Common myeloid progenitor, CD34-positive (primary cell): ENCODE results near the gene INTS14.

ENCODE experiments used
- CTCF ChIA-PET: fragments of 350-600 bp; sonication (Branson Sonifier 250); formaldehyde crosslinking; loops from one replicate; lab custom pipeline; 2021; ENCODE audit warnings: antibody characterized with exemption; lab: Charles Lee
- POLR2A ChIA-PET: fragments of 350-600 bp; sonication (Branson Sonifier 250); formaldehyde crosslinking; loops from one replicate; lab custom pipeline; 2021; ENCODE audit warnings: antibody characterized with exemption; lab: Charles Lee
- DNase-seq, 3 donors: peaks; one replicate each; pipeline versions ENCODE4 v3.0.0 to v3.0.0-alpha.2; 2013
- H3K27ac ChIP-seq, 2 experiments: 1 replicate in 1 of 2; 2 replicates in 1 of 2; pipeline ENCODE4 v1.7.0; 2013; ENCODE audit warnings: inconsistent platforms in 2 of 2, low read length in 2 of 2, mild to moderate bottlenecking in 2 of 2, low read depth in 1 of 2, moderate library complexity in 1 of 2; ENCODE audit not compliant: severe bottlenecking in 2 of 2, insufficient read depth in 1 of 2, poor library complexity in 1 of 2
- H3K27me3 ChIP-seq, 5 experiments: replicated peaks in 2 of 5; 1 replicate in 3 of 5; 2 replicates in 2 of 5; pipeline versions ENCODE4 v1.6.1 to v1.7.0; 2013; ENCODE audit warnings: low read length in 4 of 5, mild to moderate bottlenecking in 2 of 5, moderate library complexity in 2 of 5, inconsistent platforms in 1 of 5; ENCODE audit not compliant: insufficient read depth in 5 of 5, control insufficient read depth in 4 of 5
- H3K36me3 ChIP-seq, 4 experiments: 1 replicate in 2 of 4; 2 replicates in 2 of 4; pipeline versions ENCODE4 v1.6.1 to v1.7.0; 2013; ENCODE audit warnings: low read length in 3 of 4, control low read depth in 1 of 4, mild to moderate bottlenecking in 1 of 4; ENCODE audit not compliant: control insufficient read depth in 4 of 4, insufficient read depth in 4 of 4
- H3K4me1 ChIP-seq, 4 experiments: 1 replicate in 3 of 4; 2 replicates in 1 of 4; pipeline versions ENCODE4 v1.6.1 to v1.7.1; 2013; ENCODE audit warnings: low read length in 3 of 4, mild to moderate bottlenecking in 3 of 4, control low read depth in 1 of 4, inconsistent platforms in 1 of 4, moderate library complexity in 1 of 4; ENCODE audit not compliant: control insufficient read depth in 4 of 4, insufficient read depth in 4 of 4; ENCODE audit errors: control extremely low read depth in 1 of 4
- H3K4me3 ChIP-seq, 7 experiments: 1 replicate in 4 of 7; 2 replicates in 3 of 7; pipeline versions ENCODE4 v1.5.1 to v1.7.0; 2013; ENCODE audit warnings: mild to moderate bottlenecking in 7 of 7, low read length in 6 of 7, moderate library complexity in 6 of 7, inconsistent platforms in 2 of 7, low read depth in 2 of 7, control low read depth in 1 of 7; ENCODE audit not compliant: insufficient read depth in 4 of 7, control insufficient read depth in 1 of 7; ENCODE audit errors: extremely low read depth in 1 of 7
- H3K9me3 ChIP-seq, 5 experiments: 1 replicate in 4 of 5; 2 replicates in 1 of 5; pipeline versions ENCODE4 v1.6.1 to v1.7.1; 2013; ENCODE audit warnings: low read length in 4 of 5, mild to moderate bottlenecking in 2 of 5, inconsistent platforms in 1 of 5, low read depth in 1 of 5, moderate library complexity in 1 of 5; ENCODE audit not compliant: control insufficient read depth in 4 of 5, insufficient read depth in 2 of 5; ENCODE audit errors: control extremely low read depth in 1 of 5
- WGBS: methylation state at CpG from one replicate; pipeline ENCODE4 v1.1.5; 2013; ENCODE audit not compliant: insufficient coverage; 5-methylcytosine and 5-hydroxymethylcytosine counted together

The INTS14 gene

DNA sequence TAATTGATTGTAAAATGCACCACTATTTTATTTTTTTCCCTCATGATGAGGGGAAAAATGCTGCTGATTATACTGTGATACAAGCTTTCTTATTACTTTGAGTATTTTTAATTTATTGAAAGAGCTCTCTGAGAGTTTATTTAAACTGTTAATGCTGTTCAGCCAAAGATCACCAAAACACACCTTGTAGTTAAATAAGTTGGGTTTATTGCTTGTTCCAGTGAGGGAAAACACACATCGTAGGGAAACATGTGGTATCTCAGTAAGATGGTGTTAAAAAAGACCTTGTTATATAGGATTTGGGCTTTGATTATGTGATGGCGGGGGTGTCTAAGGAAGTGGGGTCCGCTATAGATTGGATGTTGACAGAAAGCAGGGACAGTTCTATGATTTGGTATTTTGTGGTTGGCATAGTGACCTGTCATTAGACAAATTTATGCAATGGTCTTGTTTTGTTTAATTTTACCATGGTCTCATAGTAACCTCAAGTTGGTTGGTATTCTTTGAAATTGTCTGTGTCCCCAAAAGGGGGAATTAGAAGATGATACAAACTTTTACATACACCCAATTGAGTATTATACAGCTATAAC lies 69.6 kb downstream of the INTS14 start:
- ChIA-PET CTCF (no interaction called here), POLR2A (no interaction called here)
- WGBS = 92% methylated on average over 3 of the region's 3 CpGs
- Histone ChIP-seq H3K27ac (peak overlapping the region in 1 of 2 experiments; percentile 0), H3K36me3 (peaks cover 0 to under 1% (median 0%) of the 10 kb centered on the region in 4 experiments), H3K27me3 (no peaks in the 10 kb centered on the region), H3K4me1 (no peaks in the 10 kb centered on the region), H3K4me3 (no peak overlapping the region), H3K9me3 (no peaks in the 10 kb centered on the region)
- peak in 2 of 3 donors; percentile 56 to 58 for DNase-seq

DNA sequence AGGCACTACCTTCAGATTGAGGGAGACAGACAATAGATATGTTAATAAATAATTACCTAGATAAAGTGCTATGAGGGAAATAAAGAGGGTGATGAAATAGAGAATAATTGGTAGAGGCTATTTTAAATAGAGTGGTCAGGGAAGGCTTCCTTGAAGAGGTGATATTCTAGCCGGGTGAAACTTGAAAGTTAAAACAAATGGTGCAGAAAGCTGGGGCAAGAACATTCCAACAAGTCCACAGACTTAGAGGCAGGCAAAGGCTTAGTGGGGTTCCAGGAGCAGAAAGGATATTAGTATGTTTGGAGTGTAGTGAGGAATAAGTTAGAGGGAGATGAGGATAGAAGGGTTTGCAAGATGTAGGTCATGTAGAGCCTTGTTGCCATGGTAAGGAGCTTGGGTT lies 70.6 kb downstream of the INTS14 start:
- ChIA-PET POLR2A (no interaction called here), CTCF (interaction anchor here (1.5 kb wide), 1 partner anchor 13 kb away, joined by 4 read pairs; no protein-coding TSS in a partner anchor)
- no peak overlapping the region for H3K27ac ChIP-seq
- H3K9me3 ChIP-seq = no peaks in the 10 kb centered on the region
- no peak for DNase-seq
- no peaks in the 10 kb centered on the region for H3K27me3 ChIP-seq
- no peak overlapping the region for H3K4me3 ChIP-seq
- peaks cover 0 to 5% (median under 1%) of the 10 kb centered on the region in 4 experiments for H3K36me3 ChIP-seq
- 90% methylated on average over 1 of the region's 1 CpG for WGBS
- H3K4me1 ChIP-seq = no peaks in the 10 kb centered on the region

DNA sequence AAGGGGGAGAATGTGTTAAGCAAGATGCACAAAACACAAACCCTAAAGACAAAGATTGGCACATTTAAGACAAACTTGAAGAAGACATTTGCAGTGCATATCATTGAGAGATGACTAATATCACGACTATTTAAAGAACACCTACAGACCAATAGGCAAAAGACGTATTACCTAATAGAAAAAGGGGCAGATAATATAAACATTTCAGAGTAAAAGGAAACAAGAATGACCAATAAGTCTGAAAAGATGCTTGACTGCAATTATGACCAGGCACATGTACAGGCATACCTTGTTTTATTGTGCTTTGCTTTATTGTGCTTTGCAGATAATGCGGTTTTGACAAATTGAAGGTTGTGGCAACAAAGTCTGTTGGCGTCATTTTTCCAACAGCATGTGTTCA lies 75.7 kb downstream of the INTS14 start:
- Histone ChIP-seq H3K4me3 (no peak overlapping the region), H3K9me3 (no peaks in the 10 kb centered on the region), H3K27me3 (no peaks in the 10 kb centered on the region), H3K4me1 (peaks cover 0 to 18% (median 9%) of the 10 kb centered on the region in 4 experiments), H3K27ac (no peak overlapping the region), H3K36me3 (peaks cover 0 to 10% (median 3%) of the 10 kb centered on the region in 4 experiments)
- 100% methylated on average over 3 of the region's 4 CpGs for WGBS
- POLR2A ChIA-PET = no interaction called here
- CTCF ChIA-PET = no interaction called here
- no peak for DNase-seq

DNA sequence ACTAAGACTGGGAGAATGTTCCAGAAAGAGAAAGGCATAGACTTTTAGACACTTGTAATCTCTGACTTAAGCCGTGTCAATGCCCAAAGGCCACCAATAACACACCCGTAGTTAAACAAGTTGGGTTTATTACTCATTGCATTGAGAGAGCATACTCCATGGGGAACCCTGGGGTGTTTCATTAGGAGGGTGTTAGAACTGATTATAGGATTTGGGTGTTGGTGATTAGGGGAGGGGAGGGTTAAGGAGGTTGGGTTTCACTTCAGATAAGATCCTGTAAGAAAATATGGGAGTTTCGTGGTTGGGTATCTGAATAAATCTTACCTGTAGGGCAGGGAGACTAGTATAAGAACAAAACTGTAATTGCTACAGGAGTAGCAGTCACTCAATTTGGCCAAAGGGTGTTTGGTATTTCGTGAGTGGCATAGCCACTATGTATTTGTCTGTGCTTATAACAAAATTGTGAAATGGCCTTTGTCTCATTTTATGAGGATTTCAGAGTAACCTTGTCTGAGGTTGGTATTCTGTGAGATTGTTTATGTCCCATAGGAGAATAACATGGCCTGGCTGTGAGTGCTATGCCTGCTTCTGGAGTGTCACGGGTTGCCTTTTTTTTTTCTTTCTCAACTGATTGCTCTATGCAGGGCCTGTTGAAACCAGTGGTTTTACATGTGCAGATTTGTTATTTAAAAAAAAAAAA lies 77.7 kb downstream of the INTS14 start:
- ChIA-PET POLR2A (interaction anchor here (0.7 kb wide), 1 partner anchor 59 kb away, joined by 3 read pairs; no protein-coding TSS in a partner anchor), CTCF (no interaction called here)
- H3K9me3 ChIP-seq = no peaks in the 10 kb centered on the region
- peaks cover 0 to 22% (median 13%) of the 10 kb centered on the region in 4 experiments for H3K4me1 ChIP-seq
- H3K27ac ChIP-seq = no peak overlapping the region
- H3K27me3 ChIP-seq = no peaks in the 10 kb centered on the region
- H3K4me3 ChIP-seq = no peak overlapping the region
- DNase-seq = no peak
- peaks cover 0 to 10% (median 3%) of the 10 kb centered on the region in 4 experiments for H3K36me3 ChIP-seq
- 92% methylated on average over 5 of the region's 5 CpGs for WGBS

DNA sequence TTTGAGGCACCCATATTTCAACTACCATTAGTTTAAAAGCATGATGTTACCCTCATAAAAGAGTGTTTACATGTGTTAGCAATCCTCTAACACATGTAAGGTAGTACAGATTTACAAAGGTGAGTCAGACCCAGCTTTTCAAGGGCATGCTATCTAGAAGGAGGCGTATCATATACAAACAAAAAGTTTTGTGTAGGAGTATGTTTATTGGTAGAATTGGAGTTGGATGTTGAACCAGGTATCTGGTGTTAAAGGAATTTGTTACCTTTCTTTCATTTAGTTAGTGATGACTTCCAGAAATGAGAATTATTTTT lies 78.2 kb downstream of the INTS14 start:
- H3K27ac ChIP-seq = no peak overlapping the region
- no CpG with 5 or more reads among the region's 1 CpG for WGBS
- peak in 1 of 3 donors; percentile 22 for DNase-seq
- H3K4me1 ChIP-seq = peaks cover 0 to 22% (median 13%) of the 10 kb centered on the region in 4 experiments
- peaks cover 0 to 10% (median 3%) of the 10 kb centered on the region in 4 experiments for H3K36me3 ChIP-seq
- H3K4me3 ChIP-seq = no peak overlapping the region
- H3K27me3 ChIP-seq = no peaks in the 10 kb centered on the region
- CTCF ChIA-PET = no interaction called here
- no peaks in the 10 kb centered on the region for H3K9me3 ChIP-seq
- POLR2A ChIA-PET = no interaction called here

DNA sequence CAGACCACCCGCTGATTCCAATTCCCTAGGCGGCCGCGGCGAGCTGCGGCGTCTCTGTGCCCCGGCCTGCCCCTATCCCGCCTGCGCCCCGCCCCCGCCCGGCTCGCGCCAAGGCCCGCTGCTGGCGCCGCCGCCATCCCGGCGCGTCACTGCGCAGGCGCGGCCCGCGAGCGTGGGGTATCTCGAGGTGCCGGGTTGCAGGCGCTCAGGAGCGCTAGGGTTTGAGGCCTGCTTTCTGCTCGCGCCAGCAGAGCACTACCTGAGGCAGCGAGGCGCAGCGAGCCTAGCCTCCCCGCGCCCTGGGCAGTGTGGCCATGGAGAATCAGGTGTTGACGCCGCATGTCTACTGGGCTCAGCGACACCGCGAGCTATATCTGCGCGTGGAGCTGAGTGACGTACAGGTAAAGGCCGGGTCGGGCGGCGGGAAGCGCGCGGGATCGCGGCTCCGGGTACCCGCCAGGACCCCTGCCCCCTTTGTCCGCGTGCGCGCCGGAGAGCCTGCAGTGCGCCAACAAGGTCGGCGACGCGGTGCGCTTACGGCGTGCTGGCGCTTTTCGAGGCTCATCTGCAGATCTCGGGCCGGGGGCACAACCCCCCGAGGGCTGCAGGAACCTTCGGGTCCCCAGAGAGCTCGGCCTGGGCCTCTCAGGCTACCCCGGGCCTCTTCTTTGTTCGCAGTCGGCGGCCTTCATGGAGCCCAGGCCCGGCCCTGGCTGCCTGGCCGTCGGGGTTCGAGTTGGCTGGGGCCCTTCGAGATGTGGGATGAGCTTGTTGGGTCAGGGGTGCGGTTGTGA lies 80.4 kb downstream of the INTS14 start, which contains the start of gene HACD3:
Gene HACD3, plus strand, starts transcription at position 146 of the 794 bp plus-strand sequence. Its CDS starts 169 bp downstream, at position 315.
- peak; percentile 83 to 88 (median 86) for DNase-seq
- ChIA-PET CTCF (interaction anchor here (0.9 to 2.1 kb wide), 4 partner anchors 9 to 18 kb away, joined by 3 to 10 read pairs (median 4); no protein-coding TSS in a partner anchor), POLR2A (no interaction called here)
- Histone ChIP-seq H3K4me3 (peak within 1 kb of the TSS; percentile 64 to 87 (median 77)), H3K4me1 (peaks cover 0 to 22% (median 13%) of the 10 kb centered on the region in 4 experiments), H3K27me3 (no peaks in the 10 kb centered on the region), H3K9me3 (no peaks in the 10 kb centered on the region), H3K36me3 (peaks cover 0 to 10% (median 0%) of the 10 kb centered on the region in 4 experiments), H3K27ac (peak within 1 kb of the TSS in 1 of 2 experiments; percentile 59)
- under 1% methylated on average over 74 of the region's 88 CpGs for WGBS
